ENCODE measurements around the gene PLA2G4A.

The PLA2G4A gene

DNA sequence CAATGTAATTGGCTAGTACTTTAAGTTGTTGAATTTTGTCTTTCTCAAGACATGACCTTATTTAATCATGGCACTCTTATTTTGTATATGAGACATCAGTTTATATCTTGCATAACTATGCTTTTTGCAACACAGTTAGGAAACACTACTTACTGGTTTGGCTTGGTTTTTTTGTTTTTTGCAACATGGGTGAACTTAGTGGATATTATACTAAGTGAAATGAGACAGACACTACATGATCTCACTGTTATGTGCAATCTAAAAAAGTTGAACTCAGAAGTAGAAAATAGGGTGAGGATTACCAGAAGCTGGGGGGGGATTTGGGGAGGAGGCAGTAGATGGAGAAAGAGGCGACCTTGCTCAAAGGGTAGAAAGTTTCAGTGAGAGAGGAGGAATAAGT is 132.1 kb downstream of the PLA2G4A start:
- CTCF ChIA-PET: interaction anchor here (0.6 kb wide), 2 partner anchors 10 to 29 kb away, joined by 3 read pairs; no protein-coding TSS in a partner anchor
- no peak for DNase-seq (ENCODE audit: low spot score)
- TF ChIP-seq CTCF (conservative IDR thresholded peaks at IDR 0.05; ENCODE audit: low read depth): no peak
- POLR2A ChIA-PET (ENCODE audit: low non-redundant PET): no interaction called here
- H3K27ac ChIP-seq: no peak overlapping the region

- H3K27ac ChIP-seq: no peak overlapping the region
- CTCF ChIA-PET: no interaction called here
- no peak for TF ChIP-seq CTCF (conservative IDR thresholded peaks at IDR 0.05; ENCODE audit: low read depth)
- no peak for DNase-seq (ENCODE audit: low spot score)
- POLR2A ChIA-PET (ENCODE audit: low non-redundant PET): no interaction called here
Observed at GRCh38 chr1:186965847-186966246, 137.1 kb downstream of the PLA2G4A start.

GRCh38 chr1:186966456-186966855 is 137.7 kb downstream of the PLA2G4A start:
- no peak for DNase-seq (ENCODE audit: low spot score)
- CTCF ChIA-PET: no interaction called here
- POLR2A ChIA-PET (ENCODE audit: low non-redundant PET): no interaction called here
- H3K27ac ChIP-seq: no peak overlapping the region
- no peak for TF ChIP-seq CTCF (conservative IDR thresholded peaks at IDR 0.05; ENCODE audit: low read depth)

GRCh38 chr1:186967656-186968394 is 139.1 kb downstream of the PLA2G4A start:
- H3K27ac ChIP-seq: no peak overlapping the region
- DNase-seq (ENCODE audit: low spot score): peak; percentile 22
- CTCF ChIA-PET: no interaction called here
- no peak for TF ChIP-seq CTCF (conservative IDR thresholded peaks at IDR 0.05; ENCODE audit: low read depth)
- POLR2A ChIA-PET (ENCODE audit: low non-redundant PET): no interaction called here

DNA sequence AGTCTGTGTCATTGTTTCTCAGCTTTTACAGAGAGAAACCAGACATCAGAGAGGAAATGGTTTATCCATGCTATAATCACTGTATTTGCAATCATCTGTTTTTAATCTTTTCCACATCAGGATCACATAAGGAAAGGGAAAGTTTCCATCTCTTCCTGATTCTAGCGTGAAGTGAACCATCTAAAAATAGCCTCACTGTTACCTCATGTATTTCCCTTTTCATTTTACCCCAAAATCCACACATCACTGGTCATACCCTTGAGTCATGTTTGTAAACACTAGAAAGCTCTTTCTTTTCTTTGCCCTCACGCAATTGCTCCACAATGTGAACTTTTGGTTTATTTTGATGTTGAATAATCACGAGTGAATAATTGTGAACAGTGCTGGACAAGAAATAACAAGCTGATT is 146.0 kb downstream of the PLA2G4A start:
- no peak overlapping the region for H3K27ac ChIP-seq
- ChIA-PET CTCF (interaction anchor here (0.7 to 0.8 kb wide), 2 partner anchors 54 to 600 kb away, joined by 3 read pairs; partner anchors contain the start of gene TPR), POLR2A (ENCODE audit: low non-redundant PET) (no interaction called here)
- DNase-seq (ENCODE audit: low spot score): peak; percentile 33
- TF ChIP-seq CTCF (conservative IDR thresholded peaks at IDR 0.05; ENCODE audit: low read depth): no peak

GRCh38 chr1:186975220-186975619 is 146.5 kb downstream of the PLA2G4A start:
- POLR2A ChIA-PET (ENCODE audit: low non-redundant PET): no interaction called here
- CTCF ChIA-PET: interaction anchor here (0.7 to 0.8 kb wide), 2 partner anchors 53 to 600 kb away, joined by 3 read pairs; partner anchors contain the start of gene TPR
- no peak for TF ChIP-seq CTCF (conservative IDR thresholded peaks at IDR 0.05; ENCODE audit: low read depth)
- no peak overlapping the region for H3K27ac ChIP-seq
- no peak for DNase-seq (ENCODE audit: low spot score)
